Nephron progenitor cell (in vitro differentiated cells): ENCODE results near the gene SMIM14.

ENCODE experiments used
- DNase-seq: peaks from one replicate; pipeline ENCODE4 v3.0.0; 2021
- H3K27ac Mint-ChIP-seq: 2 replicates; pipeline ENCODE4 v1.8.0; 2021; ENCODE audit warnings: mild to moderate bottlenecking, moderate library complexity, mixed read lengths
- H3K27me3 Mint-ChIP-seq: 2 replicates; pipeline ENCODE4 v1.8.0; 2021; ENCODE audit warnings: mild to moderate bottlenecking, low read depth, mixed read lengths; ENCODE audit not compliant: poor library complexity
- H3K36me3 Mint-ChIP-seq: 2 replicates; pipeline ENCODE4 v1.8.0; 2021; ENCODE audit warnings: low read depth, mixed read lengths
- H3K4me1 Mint-ChIP-seq: 2 replicates; pipeline ENCODE4 v1.8.0; 2021; ENCODE audit warnings: mixed read lengths
- H3K4me3 Mint-ChIP-seq: 2 replicates; pipeline ENCODE4 v1.8.0; 2021; ENCODE audit warnings: mild to moderate bottlenecking, moderate library complexity, mixed read lengths
- H3K9me3 Mint-ChIP-seq: 2 replicates; pipeline ENCODE4 v1.8.0; 2021; ENCODE audit warnings: mild to moderate bottlenecking, moderate library complexity, mixed read lengths
- TF ChIP-seq, protein P1 (sequence below): fragments of 200-600 bp; sonication (generic); IDR thresholded peaks from 2 replicates; pipeline ENCODE4 v1.5.0; 2021; ENCODE audit warnings: antibody characterized with exemption

Gene SMIM14

DNA sequence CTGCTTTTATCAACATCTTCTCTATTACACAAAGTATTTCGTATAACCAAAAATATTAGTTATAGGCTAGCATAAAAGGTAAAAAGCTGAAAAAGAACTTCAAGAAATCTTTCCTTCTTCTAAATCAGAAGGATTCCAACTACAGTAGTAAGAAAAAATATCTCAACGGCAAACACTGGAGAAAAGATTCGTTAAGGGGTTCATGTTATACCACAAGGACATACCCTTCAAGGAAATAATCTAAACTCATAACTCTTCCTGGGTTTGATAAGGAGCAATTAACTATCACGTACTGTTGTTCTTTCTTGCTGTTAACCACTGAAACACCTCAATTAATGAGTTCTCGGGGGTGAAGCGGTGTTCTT, 1.5 kb downstream of the SMIM14 start:
- H3K4me3 Mint-ChIP-seq = peak overlapping the region; percentile 90
- no peaks in the 10 kb centered on the region for H3K9me3 Mint-ChIP-seq
- peaks cover 38% of the 10 kb centered on the region for H3K4me1 Mint-ChIP-seq
- DNase-seq = no peak
- peak overlapping the region; percentile 99 for H3K27ac Mint-ChIP-seq
- TF ChIP-seq, protein P1, sequence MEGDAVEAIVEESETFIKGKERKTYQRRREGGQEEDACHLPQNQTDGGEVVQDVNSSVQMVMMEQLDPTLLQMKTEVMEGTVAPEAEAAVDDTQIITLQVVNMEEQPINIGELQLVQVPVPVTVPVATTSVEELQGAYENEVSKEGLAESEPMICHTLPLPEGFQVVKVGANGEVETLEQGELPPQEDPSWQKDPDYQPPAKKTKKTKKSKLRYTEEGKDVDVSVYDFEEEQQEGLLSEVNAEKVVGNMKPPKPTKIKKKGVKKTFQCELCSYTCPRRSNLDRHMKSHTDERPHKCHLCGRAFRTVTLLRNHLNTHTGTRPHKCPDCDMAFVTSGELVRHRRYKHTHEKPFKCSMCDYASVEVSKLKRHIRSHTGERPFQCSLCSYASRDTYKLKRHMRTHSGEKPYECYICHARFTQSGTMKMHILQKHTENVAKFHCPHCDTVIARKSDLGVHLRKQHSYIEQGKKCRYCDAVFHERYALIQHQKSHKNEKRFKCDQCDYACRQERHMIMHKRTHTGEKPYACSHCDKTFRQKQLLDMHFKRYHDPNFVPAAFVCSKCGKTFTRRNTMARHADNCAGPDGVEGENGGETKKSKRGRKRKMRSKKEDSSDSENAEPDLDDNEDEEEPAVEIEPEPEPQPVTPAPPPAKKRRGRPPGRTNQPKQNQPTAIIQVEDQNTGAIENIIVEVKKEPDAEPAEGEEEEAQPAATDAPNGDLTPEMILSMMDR = no peak
- H3K36me3 Mint-ChIP-seq = peaks cover 4% of the 10 kb centered on the region
- H3K27me3 Mint-ChIP-seq = no peaks in the 10 kb centered on the region

DNA sequence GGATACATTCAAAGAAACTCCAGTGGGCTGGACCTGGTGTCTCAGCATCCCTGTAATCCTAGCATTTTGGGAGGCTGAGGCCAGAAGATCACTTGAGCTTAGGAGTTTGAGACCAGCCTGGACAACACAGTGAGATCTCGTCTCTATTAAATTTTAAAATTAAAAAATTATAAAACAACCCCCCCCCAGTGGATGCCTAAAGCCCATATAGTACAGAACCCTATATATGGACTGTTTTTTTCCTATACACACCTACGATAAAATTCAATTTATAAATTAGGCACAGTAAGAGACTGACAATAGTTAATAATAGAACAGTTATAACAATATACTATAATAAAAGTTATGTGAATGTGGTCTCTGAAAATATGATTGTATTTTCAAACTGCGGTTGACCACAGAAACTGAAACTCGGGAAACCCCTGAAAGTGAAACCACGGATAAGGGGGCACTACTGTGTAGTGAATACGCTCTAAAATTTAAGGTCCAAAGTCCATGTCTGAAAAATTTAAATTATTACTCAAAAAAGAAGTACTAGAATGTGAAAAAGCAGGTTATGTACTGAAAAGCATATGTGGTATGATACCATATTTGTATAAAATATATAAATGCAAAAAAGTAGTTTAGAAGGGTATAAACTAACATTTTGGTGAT, 2.0 kb downstream of the SMIM14 start:
- peak overlapping the region; percentile 90 for H3K4me3 Mint-ChIP-seq
- peaks cover 38% of the 10 kb centered on the region for H3K4me1 Mint-ChIP-seq
- TF ChIP-seq, protein P1 = no peak
- peaks cover 4% of the 10 kb centered on the region for H3K36me3 Mint-ChIP-seq
- no peak for DNase-seq
- H3K27me3 Mint-ChIP-seq = no peaks in the 10 kb centered on the region
- no peak overlapping the region for H3K27ac Mint-ChIP-seq
- H3K9me3 Mint-ChIP-seq = no peaks in the 10 kb centered on the region

DNA sequence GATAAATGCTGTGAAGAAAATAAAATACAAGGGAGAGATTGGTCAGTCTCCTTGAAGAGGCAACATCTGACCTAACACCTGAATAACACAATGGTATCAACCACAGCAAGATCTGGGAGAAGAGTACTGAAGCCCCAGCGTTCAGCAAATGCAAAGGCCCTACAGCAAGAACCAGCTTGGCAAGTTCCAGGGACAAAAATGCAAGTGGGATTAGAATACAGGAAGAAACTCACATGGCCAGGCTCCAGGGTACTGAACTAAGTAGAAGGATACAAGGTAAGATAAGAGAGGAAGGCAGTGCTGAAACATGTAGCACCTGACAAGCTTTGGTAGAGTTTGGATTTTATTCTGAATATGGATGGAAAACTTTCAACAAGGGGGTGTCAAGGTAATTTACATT, 3.6 kb downstream of the SMIM14 start:
- Mint-ChIP-seq H3K9me3 (no peaks in the 10 kb centered on the region), H3K27ac (no peak overlapping the region), H3K4me3 (no peak overlapping the region)

DNA sequence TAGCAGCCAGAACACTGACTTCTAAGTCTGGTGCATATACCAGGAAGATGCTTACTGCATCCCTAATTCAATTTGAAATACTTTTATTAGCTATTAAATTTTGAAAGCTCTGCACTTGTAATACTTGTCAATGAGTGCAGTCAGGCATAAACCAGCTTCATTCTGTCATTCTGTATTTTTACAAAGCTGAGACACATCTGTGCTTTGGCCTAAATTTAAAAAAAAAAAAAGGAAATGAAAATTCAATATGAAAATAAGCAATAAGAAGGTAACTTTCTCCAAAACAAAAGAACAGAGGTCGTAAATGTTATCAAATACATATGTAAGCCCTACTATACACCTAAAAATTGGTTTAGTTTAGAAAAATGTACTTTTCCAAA, 7.0 kb downstream of the SMIM14 start:
- H3K4me3 Mint-ChIP-seq = no peak overlapping the region
- peaks cover 4% of the 10 kb centered on the region for H3K36me3 Mint-ChIP-seq
- DNase-seq = no peak
- H3K9me3 Mint-ChIP-seq = no peaks in the 10 kb centered on the region
- peaks cover 15% of the 10 kb centered on the region for H3K4me1 Mint-ChIP-seq
- no peaks in the 10 kb centered on the region for H3K27me3 Mint-ChIP-seq
- no peak overlapping the region for H3K27ac Mint-ChIP-seq
- TF ChIP-seq, protein P1 = no peak

More for the DNA sequence above, 3.6 kb downstream of the SMIM14 start:
- H3K4me1 Mint-ChIP-seq = peaks cover 35% of the 10 kb centered on the region
- peaks cover 4% of the 10 kb centered on the region for H3K36me3 Mint-ChIP-seq
- TF ChIP-seq, protein P1 = no peak
- no peaks in the 10 kb centered on the region for H3K27me3 Mint-ChIP-seq
- DNase-seq = no peak

DNA sequence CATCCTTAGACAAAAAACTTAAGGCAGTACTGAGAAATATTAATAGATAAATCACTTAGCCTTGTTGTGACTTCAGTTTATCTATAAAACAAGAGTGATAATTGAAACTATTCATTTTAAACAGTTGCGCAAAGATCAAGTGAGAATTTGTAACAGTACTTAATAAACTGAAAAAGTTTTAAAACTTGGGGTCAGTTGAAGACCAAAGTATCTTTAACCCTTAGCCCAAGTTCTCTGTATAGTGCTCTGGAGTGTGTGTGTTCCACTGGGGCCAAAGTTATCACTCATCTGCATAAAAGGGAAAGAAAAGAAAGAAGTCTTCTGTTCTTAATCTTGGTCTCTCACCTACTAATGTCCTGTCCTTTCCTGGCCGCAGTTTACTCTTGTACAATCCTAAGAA, 11.3 kb downstream of the SMIM14 start:
- TF ChIP-seq, protein P1 = no peak
- H3K27ac Mint-ChIP-seq = no peak overlapping the region
- H3K36me3 Mint-ChIP-seq = peaks cover 7% of the 10 kb centered on the region
- H3K4me1 Mint-ChIP-seq = no peaks in the 10 kb centered on the region
- no peak overlapping the region for H3K4me3 Mint-ChIP-seq
- H3K9me3 Mint-ChIP-seq = no peaks in the 10 kb centered on the region
- DNase-seq = no peak
- H3K27me3 Mint-ChIP-seq = no peaks in the 10 kb centered on the region

DNA sequence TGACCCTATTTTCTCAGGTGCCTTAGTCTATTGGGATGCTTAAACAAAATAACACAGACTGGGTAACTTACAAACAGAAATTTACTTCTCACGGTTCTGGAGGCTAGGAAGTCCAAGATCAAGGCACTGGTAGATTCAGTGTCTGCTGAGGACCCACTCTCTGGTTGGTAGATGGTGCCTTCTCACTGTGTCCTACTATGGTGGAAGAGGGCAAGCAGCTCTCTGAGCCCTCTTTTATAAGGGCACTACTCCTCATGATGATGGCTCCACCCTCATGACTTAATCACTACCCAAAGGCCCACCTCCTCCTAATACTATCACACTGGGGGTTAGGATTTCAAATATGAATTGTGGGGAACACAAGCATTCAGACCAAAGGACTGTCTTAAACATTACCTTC, 11.8 kb downstream of the SMIM14 start:
- DNase-seq = no peak
- no peaks in the 10 kb centered on the region for H3K4me1 Mint-ChIP-seq
- H3K27ac Mint-ChIP-seq = no peak overlapping the region
- H3K4me3 Mint-ChIP-seq = no peak overlapping the region
- H3K9me3 Mint-ChIP-seq = no peaks in the 10 kb centered on the region
- no peaks in the 10 kb centered on the region for H3K27me3 Mint-ChIP-seq
- TF ChIP-seq, protein P1 = no peak
- peaks cover 7% of the 10 kb centered on the region for H3K36me3 Mint-ChIP-seq
